DND-41 (cell line): ENCODE data around the gene LCMT2.

Experiments
- ATAC-seq: fragments of 200-7000 bp; cut with Tn5 transposase; 3 replicates; pipeline ENCODE4 v1.9.1; 2021; ENCODE audit warnings: low read depth; ENCODE audit not compliant: insufficient read depth
- DNase-seq: peaks from one replicate; pipeline ENCODE4 v3.0.0-alpha.2; 2020
- H2AFZ ChIP-seq: 2 replicates; pipeline ENCODE4 v1.6.0; 2012; ENCODE audit warnings: low read depth, low read length
- H3K27ac ChIP-seq: 2 replicates; pipeline ENCODE4 v1.5.1; 2012; ENCODE audit warnings: low read length, inconsistent platforms
- H3K27me3 ChIP-seq: fragments of 200-600 bp; sonication (generic); 2 replicates; pipeline ENCODE4 v1.6.0; 2012; ENCODE audit warnings: low read length, mild to moderate bottlenecking, inconsistent platforms; ENCODE audit not compliant: insufficient read depth, poor library complexity
- H3K36me3 ChIP-seq: 2 replicates; pipeline ENCODE4 v1.5.1; 2012; ENCODE audit warnings: low read length, inconsistent platforms; ENCODE audit not compliant: insufficient read depth
- H3K4me1 ChIP-seq: 2 replicates; pipeline ENCODE4 v1.5.1; 2012; ENCODE audit warnings: mild to moderate bottlenecking, low read length; ENCODE audit not compliant: insufficient read depth
- H3K4me2 ChIP-seq: 2 replicates; pipeline ENCODE4 v1.6.0; 2012; ENCODE audit warnings: mild to moderate bottlenecking, moderate library complexity, low read length, inconsistent platforms; ENCODE audit not compliant: insufficient read depth
- H3K4me3 ChIP-seq, 2 experiments: fragments of 200-600 bp in 1 of 2; shearing (Covaris generic) in 1 of 2; 2 replicates each; pipeline ENCODE4 v1.5.1; 2012 to 2016; ENCODE audit warnings: inconsistent platforms in 2 of 2, low read length in 2 of 2, mild to moderate bottlenecking in 2 of 2, low read depth in 1 of 2, moderate library complexity in 1 of 2
- H3K79me2 ChIP-seq: 2 replicates; pipeline ENCODE4 v1.6.0; 2012; ENCODE audit warnings: low read length, inconsistent platforms; ENCODE audit not compliant: insufficient read depth
- H3K9ac ChIP-seq: 2 replicates; pipeline ENCODE4 v1.6.0; 2012; ENCODE audit warnings: low read depth, mild to moderate bottlenecking, inconsistent platforms, low read length, moderate library complexity
- H3K9me3 ChIP-seq: 2 replicates; pipeline ENCODE4 v1.5.1; 2012; ENCODE audit warnings: low read length, moderate library complexity, mild to moderate bottlenecking, inconsistent platforms; ENCODE audit not compliant: insufficient read depth, severe bottlenecking
- H4K20me1 ChIP-seq: 2 replicates; pipeline ENCODE4 v1.6.0; 2012; ENCODE audit warnings: low read length; ENCODE audit not compliant: insufficient read depth
- EZH2 ChIP-seq: IDR thresholded peaks from 3 replicates; pipeline ENCODE4 v1.6.1; 2012; ENCODE audit warnings: borderline replicate concordance, low read depth, mild to moderate bottlenecking, moderate library complexity, low read length, inconsistent platforms; ENCODE audit not compliant: severe bottlenecking
- TF ChIP-seq, protein P1 (sequence below): IDR thresholded peaks from 2 replicates; pipeline ENCODE4 v1.5.1; 2012; ENCODE audit warnings: borderline replicate concordance, low read length, moderate library complexity, mild to moderate bottlenecking; ENCODE audit not compliant: poor library complexity, severe bottlenecking; ENCODE audit errors: extremely low read depth

The LCMT2 gene

DNA sequence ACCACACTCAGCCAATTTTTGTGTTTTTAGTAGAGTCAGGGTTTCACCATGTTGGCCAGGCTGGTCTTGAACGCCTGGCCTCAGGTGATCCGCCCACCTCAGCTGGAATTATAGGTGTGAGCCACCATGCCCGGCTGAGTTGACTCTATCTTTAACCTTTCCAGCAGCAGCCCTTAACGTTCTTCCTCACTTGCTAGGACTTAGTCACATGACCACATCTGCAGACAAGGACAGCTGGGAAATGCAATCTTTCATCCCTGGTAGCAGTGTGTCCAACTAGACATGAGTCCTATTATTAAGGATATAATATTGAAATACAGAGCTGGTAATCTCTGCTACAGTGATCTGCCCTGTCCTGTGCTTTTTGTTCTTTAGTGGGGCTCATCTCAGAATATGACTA lies 18.0 kb downstream of the LCMT2 start:
- Histone ChIP-seq H3K9me3 (no peaks in the 10 kb centered on the region), H3K9ac (no peak overlapping the region), H3K4me2 (no peak overlapping the region), H3K36me3 (no peaks in the 10 kb centered on the region), H3K27me3 (no peaks in the 10 kb centered on the region), H3K4me1 (no peaks in the 10 kb centered on the region), H3K4me3 (no peak overlapping the region), H2AFZ (no peak overlapping the region), H4K20me1 (no peaks in the 10 kb centered on the region), H3K27ac (no peak overlapping the region), H3K79me2 (no peaks in the 10 kb centered on the region)
- TF ChIP-seq, protein P1, sequence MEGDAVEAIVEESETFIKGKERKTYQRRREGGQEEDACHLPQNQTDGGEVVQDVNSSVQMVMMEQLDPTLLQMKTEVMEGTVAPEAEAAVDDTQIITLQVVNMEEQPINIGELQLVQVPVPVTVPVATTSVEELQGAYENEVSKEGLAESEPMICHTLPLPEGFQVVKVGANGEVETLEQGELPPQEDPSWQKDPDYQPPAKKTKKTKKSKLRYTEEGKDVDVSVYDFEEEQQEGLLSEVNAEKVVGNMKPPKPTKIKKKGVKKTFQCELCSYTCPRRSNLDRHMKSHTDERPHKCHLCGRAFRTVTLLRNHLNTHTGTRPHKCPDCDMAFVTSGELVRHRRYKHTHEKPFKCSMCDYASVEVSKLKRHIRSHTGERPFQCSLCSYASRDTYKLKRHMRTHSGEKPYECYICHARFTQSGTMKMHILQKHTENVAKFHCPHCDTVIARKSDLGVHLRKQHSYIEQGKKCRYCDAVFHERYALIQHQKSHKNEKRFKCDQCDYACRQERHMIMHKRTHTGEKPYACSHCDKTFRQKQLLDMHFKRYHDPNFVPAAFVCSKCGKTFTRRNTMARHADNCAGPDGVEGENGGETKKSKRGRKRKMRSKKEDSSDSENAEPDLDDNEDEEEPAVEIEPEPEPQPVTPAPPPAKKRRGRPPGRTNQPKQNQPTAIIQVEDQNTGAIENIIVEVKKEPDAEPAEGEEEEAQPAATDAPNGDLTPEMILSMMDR, result no peak
- TF ChIP-seq EZH2, result no peak
- DNase-seq (no peak), ATAC-seq (no peak)

DNA sequence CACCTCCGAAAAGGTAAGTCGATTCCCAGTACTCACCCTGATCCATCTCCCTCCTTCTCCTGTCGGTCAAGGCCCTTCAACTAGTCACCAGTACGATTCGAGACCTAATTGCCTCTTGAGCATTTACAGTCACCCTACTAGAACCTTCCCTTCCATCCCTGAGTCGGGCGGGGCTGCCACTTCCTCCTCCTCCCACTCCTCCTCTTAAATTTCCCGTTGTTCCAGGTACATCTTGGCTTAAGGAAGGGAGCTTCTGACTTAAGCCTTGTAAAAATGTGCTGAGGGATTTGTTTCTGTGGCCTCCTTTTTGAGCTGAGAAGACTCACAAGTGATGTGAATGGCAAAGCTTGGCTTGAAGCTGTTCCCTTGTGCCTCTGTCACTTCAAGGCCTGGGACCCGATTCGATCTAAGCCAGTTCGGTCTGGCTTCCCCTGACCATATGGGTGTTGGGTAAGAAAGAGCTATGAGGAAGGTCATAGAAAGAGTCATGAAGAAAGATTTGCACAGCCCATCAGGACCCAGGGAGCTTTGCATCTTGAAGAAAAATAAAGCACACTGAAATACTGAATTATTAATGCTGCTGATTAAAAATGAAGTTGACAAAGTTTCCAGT lies 28.1 kb downstream of the LCMT2 start, which contains the start of gene TGM7:
Gene TGM7, minus strand, starts transcription at position 51 of the 613 bp plus-strand sequence.
- no peaks in the 10 kb centered on the region for H4K20me1 ChIP-seq

DNA sequence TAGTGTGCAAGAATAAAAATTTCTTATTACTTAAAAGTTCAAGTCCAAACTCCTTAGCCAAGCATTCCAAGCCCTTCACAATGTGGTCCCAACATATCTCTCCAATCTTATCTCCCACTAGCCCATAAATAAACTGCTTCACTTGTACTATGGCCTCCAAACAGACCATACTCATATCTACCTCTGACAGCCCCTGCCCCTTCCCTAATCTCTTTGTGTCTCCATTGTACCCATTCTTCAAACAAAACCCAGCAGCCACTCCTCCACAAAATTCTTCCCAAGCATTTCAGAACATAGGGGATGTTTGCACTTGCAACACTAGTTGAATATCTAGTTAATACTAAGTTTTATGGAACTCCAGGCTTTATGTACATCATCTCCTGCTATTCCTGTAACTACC lies 30.5 kb downstream of the LCMT2 start:
- Histone ChIP-seq H3K4me1 (no peaks in the 10 kb centered on the region), H4K20me1 (no peaks in the 10 kb centered on the region), H3K79me2 (no peaks in the 10 kb centered on the region), H2AFZ (no peak overlapping the region), H3K36me3 (no peaks in the 10 kb centered on the region), H3K4me3 (no peak overlapping the region), H3K27ac (no peak overlapping the region), H3K27me3 (no peaks in the 10 kb centered on the region), H3K9me3 (no peaks in the 10 kb centered on the region), H3K4me2 (no peak overlapping the region), H3K9ac (no peak overlapping the region)
- no peak for TF ChIP-seq EZH2
- TF ChIP-seq, protein P1, result no peak
- DNase-seq (no peak), ATAC-seq (no peak)

More for the DNA sequence above, 28.1 kb downstream of the LCMT2 start, which contains the start of gene TGM7:
- Histone ChIP-seq H3K4me2 (no peak within 1 kb of the TSS), H3K9ac (no peak within 1 kb of the TSS), H3K4me3 (no peak within 1 kb of the TSS), H3K27me3 (peaks cover 15% of the 10 kb centered on the region), H3K36me3 (no peaks in the 10 kb centered on the region), H2AFZ (no peak within 1 kb of the TSS), H3K9me3 (no peaks in the 10 kb centered on the region), H3K4me1 (no peaks in the 10 kb centered on the region), H3K79me2 (no peaks in the 10 kb centered on the region), H3K27ac (no peak within 1 kb of the TSS)
- DNase-seq (no peak), ATAC-seq (no peak)
- TF ChIP-seq, protein P1, result no peak
- no peak for TF ChIP-seq EZH2
